GM18498 (cell line): Measurements from ENCODE around the gene RETSAT.
"Not testable (repeated sequence)": the region's sequence is repeated elsewhere in the genome, so short reads cannot be mapped to it uniquely, and the experiment has no call there.

ENCODE experiments used
- ATAC-seq: cut with Tn5 transposase; IDR thresholded peaks from one replicate; pipeline ENCODE4 v1.9.1; 2021; ENCODE audit warnings: mild to moderate bottlenecking, moderate library complexity; ENCODE audit not compliant: unreplicated experiment

RETSAT gene

GRCh38 chr2:85354286-85355072 is at the start of gene RETSAT, which contains the start of gene ELMOD3:
Gene RETSAT, minus strand, starts transcription at chr2:85354528. Its CDS starts 21 bp downstream, at chr2:85354507.
Gene ELMOD3, plus strand, starts transcription at chr2:85354769. Its CDS starts 2,430 bp downstream, at chr2:85357199.
- peak; percentile 97 for ATAC-seq

- ATAC-seq, result no peak
These were observed 47.5 kb upstream of the RETSAT start for GRCh38 chr2:85401844-85402243.

GRCh38 chr2:85401464-85401805 is 47.1 kb upstream of the RETSAT start:
- ATAC-seq, result no peak

GRCh38 chr2:85400541-85401463 is 46.5 kb upstream of the RETSAT start:
- ATAC-seq, result no peak

GRCh38 chr2:85400023-85400422 is 45.7 kb upstream of the RETSAT start:
- no peak for ATAC-seq

GRCh38 chr2:85399183-85399455 is 44.8 kb upstream of the RETSAT start:
- no peak for ATAC-seq

- ATAC-seq, result no peak
These were observed 44.3 kb upstream of the RETSAT start for GRCh38 chr2:85398426-85399182.

GRCh38 chr2:85397925-85398331 is 43.6 kb upstream of the RETSAT start:
- no peak for ATAC-seq

GRCh38 chr2:85396531-85397470 is 42.5 kb upstream of the RETSAT start:
- ATAC-seq, result no peak

GRCh38 chr2:85395912-85396475 is 41.7 kb upstream of the RETSAT start:
- no peak for ATAC-seq

GRCh38 chr2:85394976-85395375 is 40.6 kb upstream of the RETSAT start:
- ATAC-seq, result no peak

- ATAC-seq, result no peak
These were observed 39.9 kb upstream of the RETSAT start for GRCh38 chr2:85394261-85394681.

GRCh38 chr2:85393836-85394235 is 39.5 kb upstream of the RETSAT start:
- no peak for ATAC-seq

GRCh38 chr2:85390941-85391669 is 36.8 kb upstream of the RETSAT start:
- no peak for ATAC-seq

GRCh38 chr2:85388878-85389538 is 34.7 kb upstream of the RETSAT start:
- no peak for ATAC-seq

GRCh38 chr2:85387754-85388153 is 33.4 kb upstream of the RETSAT start:
- no peak for ATAC-seq

- no peak for ATAC-seq
These were observed 31.4 kb upstream of the RETSAT start for GRCh38 chr2:85385746-85386145.

- ATAC-seq, result no peak
These were observed 29.5 kb upstream of the RETSAT start for GRCh38 chr2:85383850-85384249.

- ATAC-seq, result not testable (repeated sequence)
These were observed 28.8 kb upstream of the RETSAT start for GRCh38 chr2:85383151-85383550.
